Activated CD4-positive, alpha-beta T cell treated with anti-CD3 and anti-CD28 coated beads, Interleukin-2, amount 50 U/mL, for 48 hours (primary cell): ENCODE data around the gene N4BP2L2.

Experiments
- DNase-seq, 2 experiments: peaks; one replicate each; pipeline ENCODE4 v3.0.0-alpha.2; 2020

The N4BP2L2 gene

GRCh38 chr13:32423592-32423991 is 115.0 kb downstream of the N4BP2L2 start:
- no peak for DNase-seq

- DNase-seq, result no peak
These were observed 118.7 kb downstream of the N4BP2L2 start for GRCh38 chr13:32419862-32420261.

GRCh38 chr13:32417995-32418394 is 120.6 kb downstream of the N4BP2L2 start:
- no peak for DNase-seq

- DNase-seq, result peak in 1 of 2 experiments; percentile 24
These were observed 123.6 kb downstream of the N4BP2L2 start for GRCh38 chr13:32415019-32415418.

DNA sequence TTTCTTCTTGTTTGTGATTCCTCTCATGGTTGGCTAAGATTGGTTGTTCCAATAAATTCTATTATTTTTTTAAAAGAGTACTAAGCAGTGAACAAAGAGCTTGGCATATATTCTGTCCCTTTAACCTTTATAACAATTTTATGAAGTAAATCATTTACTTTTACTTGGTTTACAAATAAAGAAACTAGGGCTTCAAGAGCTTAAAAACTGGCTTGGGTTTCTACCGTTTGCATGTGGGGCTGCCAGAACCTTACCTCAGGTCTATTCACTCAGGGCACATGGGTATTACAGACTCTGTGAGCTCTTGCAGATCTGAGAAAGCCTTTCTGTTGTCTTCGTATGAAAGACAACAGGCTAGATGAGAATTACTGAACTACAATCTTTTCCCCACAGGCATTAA is 124.0 kb downstream of the N4BP2L2 start:
- no peak for DNase-seq

GRCh38 chr13:32413284-32413683 is 125.3 kb downstream of the N4BP2L2 start:
- no peak for DNase-seq

DNA sequence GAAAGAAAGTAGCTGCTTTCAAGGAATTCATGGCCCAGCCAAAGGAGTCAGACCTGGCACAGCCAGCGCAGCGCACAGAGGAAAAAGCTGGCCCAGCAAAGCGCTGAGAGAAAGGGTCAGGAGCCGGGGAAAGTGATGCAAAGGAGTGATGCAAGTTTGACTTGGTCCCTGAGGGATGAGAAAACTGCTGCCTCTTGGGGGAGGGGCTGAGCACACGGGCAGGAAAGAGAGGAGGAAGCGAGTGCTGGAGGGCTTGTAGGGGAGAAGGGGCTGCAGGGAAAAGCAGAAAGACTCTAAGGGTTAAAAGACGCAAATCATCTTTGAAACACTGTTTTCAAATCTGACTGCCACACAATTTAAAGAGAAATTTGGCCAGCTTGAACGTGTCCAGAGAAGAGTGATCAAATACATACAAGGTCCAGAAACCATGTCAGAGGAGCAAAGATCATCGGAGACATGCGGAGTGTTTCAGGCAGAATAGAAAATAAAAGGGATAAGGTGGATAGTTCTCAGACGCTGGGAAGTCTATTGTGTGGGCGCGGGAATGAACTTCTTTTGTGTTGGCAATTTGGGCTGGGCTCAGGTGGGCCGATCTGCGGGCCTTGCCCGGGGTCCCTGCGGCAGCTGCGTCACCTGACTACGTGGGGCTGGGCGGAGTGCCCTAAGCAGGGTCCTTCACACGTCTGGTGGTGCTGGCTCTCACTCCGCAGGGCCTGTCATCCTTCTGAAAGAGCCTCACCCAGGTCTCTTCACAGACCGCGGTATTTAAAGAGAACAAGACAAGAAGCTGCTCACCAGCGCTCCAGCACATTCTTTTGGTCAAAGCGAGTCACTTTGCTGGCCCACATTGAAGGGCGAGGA is 128.8 kb downstream of the N4BP2L2 start:
- DNase-seq, result no peak

DNA sequence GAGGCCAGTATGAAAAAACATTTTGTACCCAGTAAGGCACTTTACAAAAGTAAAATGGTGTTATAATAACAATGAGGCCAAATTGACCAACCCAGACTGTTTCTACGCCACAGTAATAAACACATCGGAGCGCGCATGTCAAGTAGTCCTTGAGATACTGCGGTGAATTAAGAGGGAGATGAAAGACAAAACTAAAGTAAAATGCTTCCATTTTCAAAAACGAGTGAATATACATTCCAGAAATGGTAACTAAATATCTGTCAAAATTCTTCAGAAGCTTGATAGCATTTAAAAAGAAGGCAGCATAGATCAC is 129.6 kb downstream of the N4BP2L2 start:
- no peak for DNase-seq

DNA sequence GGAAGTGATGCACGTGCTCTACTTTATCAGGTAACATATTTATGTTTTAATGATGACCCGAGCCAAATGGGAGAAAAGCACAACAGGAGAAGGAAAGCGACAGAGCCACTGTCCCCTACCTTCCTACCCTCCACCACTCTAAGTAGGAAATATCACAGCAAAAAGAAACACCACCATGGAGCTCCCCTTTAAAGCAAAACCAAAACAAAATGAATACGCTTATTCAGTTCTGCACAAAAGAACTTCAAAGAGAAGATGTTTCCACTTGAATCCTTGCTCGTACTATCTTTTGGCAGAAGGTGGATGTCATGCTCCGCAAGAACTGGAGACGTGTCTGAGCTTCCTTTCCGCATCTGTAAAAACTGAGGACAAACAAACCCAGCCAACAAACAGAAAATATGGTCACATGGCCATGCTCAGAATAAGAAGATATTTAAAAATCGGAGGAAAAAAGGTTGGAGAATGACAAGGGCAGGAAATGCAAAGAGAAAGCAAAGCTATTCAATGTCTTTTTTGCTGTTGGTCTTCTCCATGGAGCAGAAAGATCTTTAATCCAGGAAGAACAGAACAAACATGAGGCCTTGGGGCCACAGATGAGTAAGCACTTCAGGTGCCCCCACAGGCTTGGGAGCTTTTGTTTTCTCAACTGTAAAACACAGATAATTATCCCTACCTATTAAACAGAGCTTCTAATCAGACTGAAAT is 130.1 kb downstream of the N4BP2L2 start:
- no peak for DNase-seq

- DNase-seq, result peak in 1 of 2 experiments; percentile 22
These were observed 130.7 kb downstream of the N4BP2L2 start for GRCh38 chr13:32407854-32408253.

DNA sequence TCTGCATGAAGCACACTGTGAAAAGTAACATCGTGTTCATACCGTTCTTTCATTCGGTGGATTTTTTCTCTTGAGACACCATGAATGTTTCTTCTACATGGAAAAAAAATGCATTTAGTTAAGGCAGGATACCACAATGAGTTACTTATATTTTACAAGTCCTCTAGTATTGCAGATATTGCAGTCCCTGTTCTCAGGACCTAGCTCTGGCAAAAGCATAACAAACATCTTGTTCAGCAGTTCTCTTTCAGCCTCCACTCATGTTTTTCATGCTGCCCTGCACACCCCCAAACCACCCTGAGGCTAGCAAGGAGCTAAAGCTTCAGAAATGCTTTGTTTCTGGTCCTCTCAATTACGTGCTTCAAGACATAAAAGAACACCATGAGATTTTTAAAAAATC is 135.5 kb downstream of the N4BP2L2 start:
- no peak for DNase-seq

GRCh38 chr13:32391101-32391619 is 147.4 kb downstream of the N4BP2L2 start:
- no peak for DNase-seq

GRCh38 chr13:32390484-32390883 is 148.1 kb downstream of the N4BP2L2 start:
- no peak for DNase-seq

GRCh38 chr13:32390048-32390447 is 148.5 kb downstream of the N4BP2L2 start:
- DNase-seq, result no peak

GRCh38 chr13:32385410-32385809 is 153.2 kb downstream of the N4BP2L2 start:
- DNase-seq, result no peak

DNA sequence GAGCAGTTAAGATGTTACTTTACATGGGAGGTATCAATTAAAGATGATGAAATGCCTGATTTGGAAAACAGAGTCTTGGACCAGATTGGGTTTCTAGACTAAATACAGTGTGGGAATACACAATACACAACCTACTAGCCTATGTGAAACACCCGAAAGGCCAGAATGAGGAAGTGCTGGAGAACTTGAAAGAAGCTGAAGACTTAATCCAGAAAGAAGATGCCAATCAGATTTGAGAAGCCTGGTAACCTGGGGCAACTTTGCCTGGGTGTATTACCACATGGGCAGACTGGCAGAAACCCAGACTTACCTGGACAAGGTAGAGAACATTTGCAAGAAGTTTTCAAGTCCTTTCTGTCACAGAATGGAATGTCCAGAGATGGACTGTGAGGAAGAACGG is 153.9 kb downstream of the N4BP2L2 start:
- DNase-seq, result no peak

GRCh38 chr13:32383836-32384618 is 154.6 kb downstream of the N4BP2L2 start:
- DNase-seq, result no peak
